Transverse colon (tissue), 4 donors: ENCODE results near the gene DSG1. TPM values are rescaled to one million over a fixed set of nuclear protein-coding genes. Genes with fewer than 3 reads are reported as not detected.

Experiments used
- DNase-seq: peaks from one replicate; pipeline ENCODE4 v3.0.0-alpha.2; 2019
- H3K27ac ChIP-seq, 4 donors: fragments of 200-600 bp; sonication (generic); 2 replicates each; pipeline ENCODE4 v1.5.1; 2016 to 2018; ENCODE audit warnings: inconsistent platforms in 4 of 4
- H3K27me3 ChIP-seq: fragments of 200-600 bp; sonication (generic); 2 replicates; pipeline ENCODE4 v1.5.1; 2017; ENCODE audit warnings: inconsistent platforms
- H3K36me3 ChIP-seq, 4 donors: fragments of 200-600 bp; sonication (generic); 2 replicates each; pipeline ENCODE4 v1.5.1; 2017 to 2019; ENCODE audit warnings: inconsistent platforms in 4 of 4
- H3K4me1 ChIP-seq, 4 donors: fragments of 200-600 bp; sonication (generic); 2 replicates each; pipeline ENCODE4 v1.5.1; 2017 to 2020; ENCODE audit warnings: inconsistent platforms in 4 of 4
- H3K4me3 ChIP-seq, 4 donors: fragments of 200-600 bp; sonication (generic); 1 replicate in 1 of 4; 2 replicates in 3 of 4; pipeline versions ENCODE4 v1.5.1 to v1.6.1; 2017 to 2019; ENCODE audit warnings: inconsistent platforms in 4 of 4
- H3K9me3 ChIP-seq, 2 donors: fragments of 200-600 bp; sonication (generic); 2 replicates each; pipeline ENCODE4 v1.5.1; 2017 to 2019; ENCODE audit warnings: inconsistent platforms in 2 of 2
- CTCF ChIP-seq, 5 experiments: fragments of 200-600 bp in 3 of 5; fragments of 450-650 bp in 2 of 5; sonication (generic) in 3 of 5; IDR thresholded peaks; 1 replicate in 2 of 5; 2 replicates in 3 of 5; pipeline ENCODE4 v1.5.1; 2016 to 2017; ENCODE audit warnings: antibody characterized with exemption in 5 of 5, inconsistent platforms in 3 of 5, mild to moderate bottlenecking in 2 of 5, moderate library complexity in 1 of 5
- EP300 ChIP-seq: sonication (generic); formaldehyde crosslinking; IDR thresholded peaks from one replicate; pipeline ENCODE4 v1.6.1; 2017; ENCODE audit warnings: antibody characterized with exemption, low read depth
- POLR2A ChIP-seq: fragments of 450-650 bp; IDR thresholded peaks from one replicate; pipeline ENCODE4 v1.6.1; 2016; ENCODE audit warnings: antibody characterized with exemption, mild to moderate bottlenecking, moderate library complexity
- POLR2AphosphoS5 ChIP-seq, 3 donors: sonication (generic); formaldehyde crosslinking; IDR thresholded peaks; one replicate each; pipeline ENCODE4 v1.6.1; 2016; ENCODE audit warnings: antibody characterized with exemption in 3 of 3
- WGBS, 2 donors: methylation state at CpG; one replicate each; pipeline ENCODE4 v1.1.5; 2018; ENCODE audit warnings: low coverage in 1 of 2; 5-methylcytosine and 5-hydroxymethylcytosine counted together
- in situ Hi-C, 4 donors: fragments of 200-750 bp; cut with MboI; loops; one replicate each; pipeline versions ENCODE4 v1.15.0 to v1.15.1; 2017; ENCODE audit warnings: low sequenced_read_pairs in 3 of 4, low pct_ligation_motif_present in 1 of 4, low pct_unique_long_range_greater_than_20kb in 1 of 4
- intact Hi-C: fragments of 100-400 bp; cut with DNase I; formaldehyde crosslinking; loops from one replicate; pipeline ENCODE4 v1.15.1; 2023; ENCODE audit warnings: low total_unique reads
- total RNA-seq, 4 donors: library from RNA; depleted of rRNA; stranded (reverse); fragments of >200 nt; gene quantifications; one replicate each; pipeline ENCODE4 v1.1.0, GENCODE V29; 2016

The DSG1 gene
- total RNA-seq, 4 donors from 2014 or later = 0.16 TPM; not detected in 3

- no peaks in the 10 kb centered on the region for H3K27me3 ChIP-seq
- DNase-seq = no peak
- H3K4me3 ChIP-seq = no peak overlapping the region
- H3K36me3 ChIP-seq = no peaks in the 10 kb centered on the region
- intact Hi-C loops (no loop called here), in situ Hi-C loops (no loop called here)
- H3K4me1 ChIP-seq = no peaks in the 10 kb centered on the region
- WGBS, 2 donors = 45 to 64% methylated on average over 3 to 4 of the region's 4 CpGs
- no peaks in the 10 kb centered on the region for H3K9me3 ChIP-seq
- no peak for TF ChIP-seq POLR2A
- no peak for TF ChIP-seq CTCF (IDR thresholded peaks at IDR 0.05)
- TF ChIP-seq EP300 = no peak
- no peak for TF ChIP-seq POLR2AphosphoS5 (IDR thresholded peaks at IDR 0.05)
- no peak overlapping the region for H3K27ac ChIP-seq
These were observed 986 bp upstream of the DSG1 start for GRCh38 chr18:31316974-31317373.

- Histone ChIP-seq H3K27ac (no peak overlapping the region), H3K27me3 (no peaks in the 10 kb centered on the region), H3K36me3 (no peaks in the 10 kb centered on the region), H3K4me1 (no peaks in the 10 kb centered on the region), H3K9me3 (no peaks in the 10 kb centered on the region), H3K4me3 (no peak overlapping the region)
- intact Hi-C loops = no loop called here
- 0 to 66% methylated on average over 1 to 2 of the region's 2 CpGs for WGBS, 2 donors
- in situ Hi-C loops = no loop called here
- DNase-seq = no peak
- TF ChIP-seq EP300 (no peak), CTCF (IDR thresholded peaks at IDR 0.05) (no peak), POLR2AphosphoS5 (IDR thresholded peaks at IDR 0.05) (no peak), POLR2A (no peak)
These were observed 3.8 kb downstream of the DSG1 start for GRCh38 chr18:31321719-31322118.

- in situ Hi-C loops = no loop called here
- Histone ChIP-seq H3K4me1 (no peaks in the 10 kb centered on the region), H3K9me3 (no peaks in the 10 kb centered on the region), H3K27ac (no peak overlapping the region), H3K4me3 (no peak overlapping the region), H3K27me3 (no peaks in the 10 kb centered on the region), H3K36me3 (no peaks in the 10 kb centered on the region)
- DNase-seq = no peak
- no peak for TF ChIP-seq EP300
- TF ChIP-seq CTCF (IDR thresholded peaks at IDR 0.05) = no peak
- TF ChIP-seq POLR2AphosphoS5 (IDR thresholded peaks at IDR 0.05) = no peak
- TF ChIP-seq POLR2A = no peak
- 78 to 80% methylated on average over 3 of the region's 3 CpGs for WGBS, 2 donors
- intact Hi-C loops = no loop called here
These were observed 7.1 kb downstream of the DSG1 start for GRCh38 chr18:31325051-31325450.

DNA sequence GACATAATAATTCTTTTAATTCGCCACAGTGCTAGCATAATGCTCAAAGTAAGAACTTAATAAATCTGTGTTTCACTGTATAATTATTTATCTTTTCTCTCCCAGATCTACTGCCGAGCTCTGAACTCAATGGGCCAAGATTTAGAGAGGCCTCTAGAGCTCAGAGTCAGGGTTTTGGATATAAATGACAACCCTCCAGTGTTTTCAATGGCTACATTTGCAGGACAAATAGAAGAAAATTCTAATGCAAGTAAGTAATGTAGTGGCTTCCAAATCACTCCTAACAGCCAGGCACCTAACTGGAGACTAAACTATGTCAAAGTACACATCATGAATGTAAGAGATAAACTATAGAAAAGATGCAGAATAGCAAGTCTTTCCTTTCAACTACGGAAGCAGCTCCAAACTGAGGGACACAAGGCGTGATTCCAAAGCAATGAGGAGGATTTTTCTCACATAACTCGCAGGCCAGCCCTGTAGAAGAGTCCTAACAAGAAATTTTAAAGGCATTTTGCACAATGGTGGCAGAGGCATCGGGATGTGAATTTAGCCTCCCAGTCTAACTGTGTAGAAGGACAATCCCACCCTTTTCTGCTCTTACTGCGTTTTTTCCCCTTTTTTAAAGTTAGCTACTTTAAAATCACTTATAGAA is 12.0 kb downstream of the DSG1 start:
- H3K4me1 ChIP-seq = no peaks in the 10 kb centered on the region
- TF ChIP-seq EP300 (no peak), CTCF (IDR thresholded peaks at IDR 0.05) (no peak), POLR2AphosphoS5 (IDR thresholded peaks at IDR 0.05) (no peak), POLR2A (no peak)
- WGBS, 2 donors = 71 to 78% methylated on average over 5 to 7 of the region's 7 CpGs
- intact Hi-C loops = no loop called here
- in situ Hi-C loops = no loop called here
- H3K27me3 ChIP-seq = no peaks in the 10 kb centered on the region
- H3K27ac ChIP-seq = no peak overlapping the region
- no peak overlapping the region for H3K4me3 ChIP-seq
- no peak for DNase-seq
- H3K36me3 ChIP-seq = no peaks in the 10 kb centered on the region
- H3K9me3 ChIP-seq = no peaks in the 10 kb centered on the region
